ENCODE measurements around the gene JPH3. TPM values are rescaled to one million over a fixed set of nuclear protein-coding genes. Genes with fewer than 3 reads are reported as not detected.

JPH3 gene
- total and polyA plus RNA-seq, 10 of the 15 experiments (the other 5 are each of a cell fraction or from before 2014, with no cell fraction given): 0.05 TPM; not detected in 9

DNA sequence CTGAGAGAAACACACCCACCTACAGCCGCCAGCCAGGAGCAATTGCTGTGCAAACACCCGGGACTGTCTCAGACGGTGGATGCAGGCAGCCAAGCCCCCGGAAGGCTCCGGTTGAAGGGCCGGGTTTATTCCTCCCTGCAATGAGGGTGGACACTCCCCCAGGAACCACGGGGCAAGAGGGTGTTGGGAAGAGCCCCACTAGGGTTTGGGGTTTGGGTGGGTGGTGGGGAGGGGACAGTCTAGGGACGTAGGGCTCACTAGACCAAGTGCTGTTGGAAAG is 19.2 kb downstream of the JPH3 start (continued):
- TF ChIP-seq EP300 (IDR thresholded peaks at IDR 0.05; ENCODE audit: borderline replicate concordance in 1 of 2, control insufficient read depth in 1 of 2, low read depth in 2 of 2, low read length in 2 of 2) (no peak), RBBP5 (conservative IDR thresholded peaks at IDR 0.05) (no peak), ZNF384 (IDR thresholded peaks at IDR 0.05; ENCODE audit: borderline replicate concordance, low read depth, low read length) (no peak), MYB (IDR thresholded peaks at IDR 0.05; ENCODE audit: borderline replicate concordance, low read depth, low read length) (no peak), MTA2 (IDR thresholded peaks at IDR 0.05; ENCODE audit: low read depth) (no peak), ZNF274 (IDR thresholded peaks at IDR 0.05; ENCODE audit: insufficient read depth, insufficient read length) (no peak), MTA3 (IDR thresholded peaks at IDR 0.05; ENCODE audit: borderline replicate concordance, low read length) (no peak), ZNF217 (IDR thresholded peaks at IDR 0.05) (no peak), IRF3 (IDR thresholded peaks at IDR 0.05) (no peak), WRNIP1 (IDR thresholded peaks at IDR 0.05; ENCODE audit: borderline replicate concordance, low read depth, low read length) (no peak), NFXL1 (IDR thresholded peaks at IDR 0.05; ENCODE audit: borderline replicate concordance) (no peak), CBFB (IDR thresholded peaks at IDR 0.05; ENCODE audit: low read depth) (no peak)
- TF ChIP-seq, protein P1, sequence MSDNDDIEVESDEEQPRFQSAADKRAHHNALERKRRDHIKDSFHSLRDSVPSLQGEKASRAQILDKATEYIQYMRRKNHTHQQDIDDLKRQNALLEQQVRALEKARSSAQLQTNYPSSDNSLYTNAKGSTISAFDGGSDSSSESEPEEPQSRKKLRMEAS (IDR thresholded peaks at IDR 0.05; ENCODE audit: low read depth, low read length): no peak
- TF ChIP-seq, protein P2, sequence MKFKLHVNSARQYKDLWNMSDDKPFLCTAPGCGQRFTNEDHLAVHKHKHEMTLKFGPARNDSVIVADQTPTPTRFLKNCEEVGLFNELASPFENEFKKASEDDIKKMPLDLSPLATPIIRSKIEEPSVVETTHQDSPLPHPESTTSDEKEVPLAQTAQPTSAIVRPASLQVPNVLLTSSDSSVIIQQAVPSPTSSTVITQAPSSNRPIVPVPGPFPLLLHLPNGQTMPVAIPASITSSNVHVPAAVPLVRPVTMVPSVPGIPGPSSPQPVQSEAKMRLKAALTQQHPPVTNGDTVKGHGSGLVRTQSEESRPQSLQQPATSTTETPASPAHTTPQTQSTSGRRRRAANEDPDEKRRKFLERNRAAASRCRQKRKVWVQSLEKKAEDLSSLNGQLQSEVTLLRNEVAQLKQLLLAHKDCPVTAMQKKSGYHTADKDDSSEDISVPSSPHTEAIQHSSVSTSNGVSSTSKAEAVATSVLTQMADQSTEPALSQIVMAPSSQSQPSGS (IDR thresholded peaks at IDR 0.05; ENCODE audit: low read length): no peak

All from GM12878 (cell line).